BLaER1 treated with 17β-estradiol and CSF1 and Interleukin-3, amounts not matched to agents 10 nM and 100 nM (cell line): ENCODE measurements around the gene DNAI4.
A peak's percentile ranks its signal among the peaks of the same experiment; 100 is the strongest.
"Not testable (repeated sequence)": the region's sequence is repeated elsewhere in the genome, so short reads cannot be mapped to it uniquely, and the experiment has no call there.

Source experiments
- H3K27ac ChIP-seq, 11 experiments: shearing (Covaris generic); formaldehyde crosslinking; 2 replicates each; pipeline ENCODE4 v1.8.1; 2022
- H3K27me3 ChIP-seq, 11 experiments: shearing (Covaris generic); formaldehyde crosslinking; 2 replicates each; pipeline ENCODE4 v1.8.1; 2022
- H3K36me3 ChIP-seq, 11 experiments: shearing (Covaris generic); formaldehyde crosslinking; 2 replicates each; pipeline ENCODE4 v1.8.1; 2022
- H3K4me1 ChIP-seq, 10 experiments: shearing (Covaris generic); formaldehyde crosslinking; 2 replicates each; pipeline ENCODE4 v1.8.1; 2022
- H3K4me2 ChIP-seq, 11 experiments: shearing (Covaris generic); formaldehyde crosslinking; 2 replicates each; pipeline ENCODE4 v1.8.1; 2022
- H3K4me3 ChIP-seq, 10 experiments: shearing (Covaris generic); formaldehyde crosslinking; 2 replicates each; pipeline ENCODE4 v1.8.1; 2022
- H3K9ac ChIP-seq, 11 experiments: shearing (Covaris generic); formaldehyde crosslinking; 2 replicates each; pipeline ENCODE4 v1.8.1; 2022
- H3K9me3 ChIP-seq, 11 experiments: shearing (Covaris generic); formaldehyde crosslinking; replicated peaks in 1 of 11; 2 replicates each; pipeline ENCODE4 v1.8.1; 2022
- H4K20me1 ChIP-seq, 11 experiments: shearing (Covaris generic); formaldehyde crosslinking; 2 replicates each; pipeline ENCODE4 v1.8.1; 2022
- Cebpa-rat ChIP-seq, 11 experiments: shearing (Covaris generic); IDR thresholded peaks; 2 replicates each; pipeline ENCODE4 v1.8.1; 2022

Gene DNAI4

DNA sequence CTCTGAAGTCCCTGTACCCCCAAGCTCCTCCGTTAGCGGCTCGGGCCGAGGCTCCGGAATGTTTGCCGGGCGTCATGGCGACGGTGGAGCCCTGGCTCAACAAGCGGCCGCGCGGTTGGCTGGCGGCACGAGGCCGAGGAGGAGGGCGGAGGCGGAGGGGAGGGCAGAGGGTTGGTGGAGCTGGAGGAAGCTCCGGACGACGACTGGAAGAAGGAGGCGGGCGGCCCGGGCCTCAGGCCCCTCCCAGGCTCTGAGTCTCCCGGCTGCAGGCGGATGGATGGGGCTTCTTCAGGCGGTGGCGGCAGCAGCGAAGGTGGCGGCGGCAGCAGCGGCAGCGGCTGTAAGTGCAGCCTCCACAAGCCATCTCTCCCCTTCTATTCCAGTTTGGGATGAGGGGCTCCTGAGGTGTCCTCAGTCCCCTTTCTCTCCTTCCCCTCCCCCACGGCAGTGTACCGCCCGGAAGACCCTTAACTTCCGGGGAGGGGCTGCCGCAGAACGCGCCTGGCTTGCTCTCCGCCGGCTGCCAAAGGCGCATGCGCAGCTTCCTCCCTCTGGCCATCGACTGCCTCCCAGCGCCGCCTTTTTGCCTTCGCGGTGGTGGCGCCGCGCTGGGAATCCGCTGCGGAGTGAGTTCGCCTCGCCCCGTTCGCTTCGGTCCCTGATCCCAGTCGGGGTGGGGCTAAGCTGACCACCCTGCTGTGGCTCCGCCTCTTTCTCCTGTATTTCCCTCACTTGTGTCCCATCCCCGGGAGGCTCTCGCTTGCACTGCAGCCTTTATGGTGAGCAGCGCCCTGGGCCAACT is at the start of gene DNAI4, which contains the start of gene MIER1:
Gene DNAI4 (minus strand): TSS at position 101 of the 802 bp plus-strand sequence. CDS start 25 bp downstream, at position 76.
Gene MIER1 (plus strand): TSS at position 235 of the 802 bp plus-strand sequence. CDS start 39 bp downstream, at position 274.
- no peaks in the 10 kb centered on the region for H3K27me3 ChIP-seq
- H3K9me3 ChIP-seq = peaks cover 5 to 7% (median 7%) of the 10 kb centered on the region in 11 experiments
- peak within 1 kb of the TSS; percentile 87 to 97 (median 93) for H3K27ac ChIP-seq
- H3K4me3 ChIP-seq = peak within 1 kb of the TSS; percentile 70 to 93 (median 86)
- H3K9ac ChIP-seq = peak within 1 kb of the TSS; percentile 78 to 97 (median 88)
- no peak for TF ChIP-seq Cebpa-rat (IDR thresholded peaks at IDR 0.05)
- peaks cover 39 to 68% (median 55%) of the 10 kb centered on the region in 10 experiments for H3K4me1 ChIP-seq
- peak within 1 kb of the TSS; percentile 88 to 95 (median 93) for H3K4me2 ChIP-seq
- H3K36me3 ChIP-seq = peaks cover 5 to 25% (median 6%) of the 10 kb centered on the region in 11 experiments; a peak in 16 of 22 replicates
- H4K20me1 ChIP-seq = peaks cover 0 to 42% (median 7%) of the 10 kb centered on the region in 11 experiments; a peak in 8 of 22 replicates

- Histone ChIP-seq H3K27me3 (no peaks in the 10 kb centered on the region), H3K36me3 (peaks cover 85 to 100% (median 93%) of the 10 kb centered on the region in 11 experiments), H3K9me3 (peaks cover 16 to 25% (median 18%) of the 10 kb centered on the region in 11 experiments; a peak in 21 of 22 replicates), H4K20me1 (peaks cover 0 to 48% (median 0%) of the 10 kb centered on the region in 11 experiments; a peak in 4 of 22 replicates), H3K9ac (no peak overlapping the region), H3K4me1 (no peaks in the 10 kb centered on the region), H3K27ac (no peak overlapping the region), H3K4me3 (no peak overlapping the region), H3K4me2 (no peak overlapping the region)
- no peak for TF ChIP-seq Cebpa-rat (IDR thresholded peaks at IDR 0.05)
These were observed 43.9 kb upstream of the DNAI4 start for GRCh38 chr1:66968574-66968973.

DNA sequence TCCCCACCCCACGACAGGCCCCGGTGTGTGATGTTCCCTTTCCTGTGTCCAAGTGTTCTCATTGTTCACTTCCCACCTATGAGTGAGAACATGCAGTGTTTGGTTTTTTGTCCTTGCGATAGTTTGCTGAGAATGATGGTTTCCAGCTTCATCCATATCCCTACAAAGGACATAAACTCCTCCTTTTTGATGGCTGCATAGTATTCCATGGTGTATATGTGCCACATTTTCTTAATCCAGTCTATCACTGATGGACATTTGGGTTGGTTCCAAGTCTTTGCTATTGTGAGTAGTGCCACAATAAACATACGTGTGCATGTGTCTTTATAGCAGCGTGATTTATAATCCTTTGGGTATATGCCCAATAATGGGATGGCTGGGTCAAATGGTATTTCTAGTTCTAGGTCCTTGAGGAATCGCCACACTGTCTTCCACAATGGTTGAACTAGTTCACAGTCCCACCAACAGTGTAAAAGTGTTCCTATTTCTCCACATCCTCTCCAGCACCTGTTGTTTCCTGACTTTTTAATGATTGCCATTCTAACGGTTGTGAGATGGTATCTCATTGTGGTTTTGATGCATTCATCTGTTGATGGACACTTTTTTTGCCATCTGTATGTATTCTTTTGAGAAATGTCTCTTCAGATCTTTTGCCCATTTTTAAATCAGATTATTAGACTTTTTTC is 41.7 kb upstream of the DNAI4 start:
- H3K27ac ChIP-seq, H3K9ac ChIP-seq, H3K4me3 ChIP-seq, H3K4me1 ChIP-seq, H3K27me3 ChIP-seq, H3K4me2 ChIP-seq: not testable (repeated sequence)
- H4K20me1 ChIP-seq = peaks cover 0 to 49% (median 0%) of the 10 kb centered on the region in 11 experiments; a peak in 6 of 22 replicates
- H3K9me3 ChIP-seq = peaks cover 16 to 25% (median 18%) of the 10 kb centered on the region in 11 experiments; a peak in 21 of 22 replicates
- peaks cover 93 to 100% (median 97%) of the 10 kb centered on the region in 11 experiments for H3K36me3 ChIP-seq

GRCh38 chr1:66957938-66958337 is 33.3 kb upstream of the DNAI4 start:
- peaks cover 0 to 15% (median 10%) of the 10 kb centered on the region in 10 experiments; a peak in 12 of 20 replicates for H3K4me1 ChIP-seq
- no peak for TF ChIP-seq Cebpa-rat (IDR thresholded peaks at IDR 0.05)
- no peak overlapping the region for H3K4me2 ChIP-seq
- H3K27me3 ChIP-seq = no peaks in the 10 kb centered on the region
- peaks cover 91 to 100% (median 96%) of the 10 kb centered on the region in 11 experiments for H3K36me3 ChIP-seq
- no peak overlapping the region for H3K27ac ChIP-seq
- H3K9ac ChIP-seq = no peak overlapping the region
- no peak overlapping the region for H3K4me3 ChIP-seq
- H3K9me3 ChIP-seq = no peaks in the 10 kb centered on the region
- peaks cover 12 to 92% (median 46%) of the 10 kb centered on the region in 11 experiments; a peak in 17 of 22 replicates for H4K20me1 ChIP-seq

GRCh38 chr1:66954208-66954607 is 29.6 kb upstream of the DNAI4 start:
- H3K4me2 ChIP-seq = no peak overlapping the region
- no peak overlapping the region for H3K9ac ChIP-seq
- H3K27me3 ChIP-seq = no peaks in the 10 kb centered on the region
- H3K4me1 ChIP-seq = no peaks in the 10 kb centered on the region
- peaks cover 22 to 98% (median 68%) of the 10 kb centered on the region in 11 experiments; a peak in 19 of 22 replicates for H4K20me1 ChIP-seq
- no peak overlapping the region for H3K27ac ChIP-seq
- no peak for TF ChIP-seq Cebpa-rat (IDR thresholded peaks at IDR 0.05)
- peaks cover 93 to 100% (median 98%) of the 10 kb centered on the region in 11 experiments for H3K36me3 ChIP-seq
- H3K4me3 ChIP-seq = no peak overlapping the region
- no peaks in the 10 kb centered on the region for H3K9me3 ChIP-seq

DNA sequence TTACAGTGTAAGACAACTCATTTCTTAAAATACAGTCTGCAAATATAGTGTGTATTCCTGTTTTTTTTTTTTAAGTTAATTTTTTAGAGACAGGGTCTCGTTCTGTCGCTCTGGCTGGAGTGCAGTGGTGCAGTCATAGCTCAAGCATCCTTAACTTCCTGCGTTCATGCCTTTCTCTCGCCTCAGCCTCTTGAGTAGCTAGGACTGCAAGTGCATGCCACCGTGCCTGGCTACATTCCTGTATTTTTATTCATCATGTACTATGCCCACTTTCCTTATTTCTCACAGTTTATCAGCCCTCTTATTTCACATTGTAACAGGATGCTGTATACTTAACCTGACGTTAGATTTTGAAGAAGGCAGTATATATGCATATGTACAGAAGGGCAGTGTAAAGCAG is 26.9 kb upstream of the DNAI4 start:
- TF ChIP-seq Cebpa-rat (IDR thresholded peaks at IDR 0.05) = no peak
- Histone ChIP-seq H3K4me2 (no peak overlapping the region), H3K27ac (no peak overlapping the region), H3K36me3 (peaks cover 93 to 100% (median 98%) of the 10 kb centered on the region in 11 experiments), H3K9ac (no peak overlapping the region), H3K27me3 (no peaks in the 10 kb centered on the region), H3K9me3 (no peaks in the 10 kb centered on the region), H3K4me3 (no peak overlapping the region), H3K4me1 (peaks cover 7 to 14% (median 13%) of the 10 kb centered on the region in 10 experiments; a peak in 17 of 20 replicates), H4K20me1 (peaks cover 30 to 95% (median 68%) of the 10 kb centered on the region in 11 experiments; a peak in 19 of 22 replicates)

- no peak overlapping the region for H3K4me3 ChIP-seq
- peaks cover 87 to 100% (median 93%) of the 10 kb centered on the region in 11 experiments for H3K36me3 ChIP-seq
- TF ChIP-seq Cebpa-rat (IDR thresholded peaks at IDR 0.05) = no peak
- no peak overlapping the region for H3K9ac ChIP-seq
- peaks cover 7 to 41% (median 17%) of the 10 kb centered on the region in 10 experiments; a peak in 17 of 20 replicates for H3K4me1 ChIP-seq
- no peaks in the 10 kb centered on the region for H3K9me3 ChIP-seq
- peaks cover 23 to 95% (median 54%) of the 10 kb centered on the region in 11 experiments; a peak in 20 of 22 replicates for H4K20me1 ChIP-seq
- H3K4me2 ChIP-seq = peak overlapping the region in 9 of 11 experiments; percentile 10 to 60 (median 40); a peak in 14 of 22 replicates
- H3K27me3 ChIP-seq = no peaks in the 10 kb centered on the region
- H3K27ac ChIP-seq = peak overlapping the region in 4 of 11 experiments; percentile 11 to 42 (median 19); a peak in 5 of 22 replicates
These were observed 22.6 kb upstream of the DNAI4 start for GRCh38 chr1:66947267-66947666.

- Histone ChIP-seq H3K27ac (no peak overlapping the region), H3K36me3 (peaks cover 86 to 100% (median 94%) of the 10 kb centered on the region in 11 experiments)
These were observed 20.7 kb upstream of the DNAI4 start for GRCh38 chr1:66945316-66945715.

More at GRCh38 chr1:66945316-66945715, 20.7 kb upstream of the DNAI4 start:
- peaks cover 17 to 95% (median 58%) of the 10 kb centered on the region in 11 experiments; a peak in 21 of 22 replicates for H4K20me1 ChIP-seq
- H3K4me2 ChIP-seq = peak overlapping the region in 1 of 11 experiments; percentile 10; a peak in 1 of 22 replicates
- H3K4me1 ChIP-seq = peaks cover 7 to 41% (median 17%) of the 10 kb centered on the region in 10 experiments; a peak in 17 of 20 replicates
- no peak overlapping the region for H3K9ac ChIP-seq
- H3K9me3 ChIP-seq = no peaks in the 10 kb centered on the region
- TF ChIP-seq Cebpa-rat (IDR thresholded peaks at IDR 0.05) = no peak
- no peak overlapping the region for H3K4me3 ChIP-seq
- no peaks in the 10 kb centered on the region for H3K27me3 ChIP-seq
